Esophagus muscularis mucosa (tissue), 4 donors: ENCODE data around the gene GPR179. TPM values are rescaled to one million over a fixed set of nuclear protein-coding genes. Genes with fewer than 3 reads are reported as not detected.

Experiments used
- DNase-seq: peaks from one replicate; pipeline ENCODE4 v3.0.0-alpha.2; 2017; ENCODE audit errors: extremely low spot score
- H3K27ac ChIP-seq, 4 donors: fragments of 200-600 bp; sonication (generic); replicated peaks in 1 of 4; 1 replicate in 3 of 4; 2 replicates in 1 of 4; pipeline ENCODE4 v1.5.1; 2016 to 2019; ENCODE audit warnings: mild to moderate bottlenecking in 1 of 4
- H3K27me3 ChIP-seq, 4 donors: fragments of 200-600 bp; sonication (generic); one replicate each; pipeline versions ENCODE4 v1.5.1 to v1.6.0; 2016 to 2019
- H3K36me3 ChIP-seq, 4 donors: fragments of 200-600 bp; sonication (generic); one replicate each; pipeline ENCODE4 v1.5.1; 2016 to 2019
- H3K4me1 ChIP-seq, 4 donors: fragments of 200-600 bp; sonication (generic); one replicate each; pipeline ENCODE4 v1.5.1; 2016 to 2019
- H3K4me3 ChIP-seq, 4 donors: fragments of 200-600 bp; sonication (generic); 1 replicate in 2 of 4; 2 replicates in 2 of 4; pipeline ENCODE4 v1.5.1; 2016 to 2019; ENCODE audit warnings: mild to moderate bottlenecking in 4 of 4, moderate library complexity in 1 of 4
- H3K9me3 ChIP-seq, 4 donors: fragments of 200-600 bp; sonication (generic); 1 replicate in 3 of 4; 2 replicates in 1 of 4; pipeline ENCODE4 v1.5.1; 2016 to 2019
- EP300 ChIP-seq: sonication (generic); formaldehyde crosslinking; IDR thresholded peaks from one replicate; pipeline ENCODE4 v1.6.1; 2017; ENCODE audit warnings: antibody characterized with exemption
- POLR2A ChIP-seq: fragments of 450-650 bp; IDR thresholded peaks from one replicate; pipeline ENCODE4 v1.6.1; 2017; ENCODE audit warnings: antibody characterized with exemption, moderate library complexity, mild to moderate bottlenecking, low read depth
- POLR2AphosphoS5 ChIP-seq, 2 donors: sonication (generic); formaldehyde crosslinking; IDR thresholded peaks; one replicate each; pipeline ENCODE4 v1.6.1; 2017; ENCODE audit warnings: antibody characterized with exemption in 2 of 2
- WGBS: methylation state at CpG from one replicate; pipeline ENCODE4 v1.1.5; 2018; 5-methylcytosine and 5-hydroxymethylcytosine counted together
- intact Hi-C: fragments of 100-400 bp; cut with DNase I; formaldehyde crosslinking; loops from one replicate; pipeline ENCODE4 v1.15.1; 2023
- total RNA-seq, 4 donors: library from RNA; depleted of rRNA; stranded (reverse); fragments of >200 nt; gene quantifications; one replicate each; pipeline versions ENCODE4 v1.1.0 to v1.2.1, GENCODE V29; 2016
- TF ChIP-seq, protein P1 (sequence below), 3 experiments: fragments of 200-600 bp in 2 of 3; fragments of 450-650 bp in 1 of 3; sonication (generic) in 2 of 3; IDR thresholded peaks; one replicate each; pipeline ENCODE4 v1.5.1; 2017 to 2019; ENCODE audit warnings: antibody characterized with exemption in 3 of 3, mild to moderate bottlenecking in 2 of 3, moderate library complexity in 1 of 3

GPR179 gene
- total RNA-seq, 4 donors from 2014 or later: under 0.01 to 0.29 TPM; not detected in 2

DNA sequence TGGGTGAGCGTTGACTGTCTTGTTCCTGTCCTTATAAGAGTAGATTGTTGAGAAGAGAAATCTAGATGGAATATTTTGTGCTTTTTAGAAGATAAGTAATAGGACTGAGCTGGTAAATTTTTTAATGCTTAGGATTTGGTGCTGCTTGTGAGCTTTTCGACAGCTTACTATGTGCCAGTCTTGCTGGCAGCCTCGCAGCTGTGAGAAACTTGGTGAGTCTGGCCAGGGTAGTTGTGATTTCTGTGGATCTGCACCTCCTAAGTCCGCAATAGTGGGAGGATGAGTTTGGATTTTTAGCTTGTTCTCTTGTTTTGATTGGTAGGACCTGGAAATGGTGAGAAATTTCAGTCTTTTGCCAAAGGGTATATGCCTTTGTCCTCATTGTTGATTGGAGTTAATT is 11.5 kb upstream of the GPR179 start:
- 85% methylated on average over 4 of the region's 4 CpGs for WGBS
- peaks cover 48 to 73% (median 71%) of the 10 kb centered on the region in 4 donors for H3K4me1 ChIP-seq
- H3K9me3 ChIP-seq: no peaks in the 10 kb centered on the region
- no peak overlapping the region for H3K4me3 ChIP-seq
- TF ChIP-seq EP300: no peak
- TF ChIP-seq, protein P1, sequence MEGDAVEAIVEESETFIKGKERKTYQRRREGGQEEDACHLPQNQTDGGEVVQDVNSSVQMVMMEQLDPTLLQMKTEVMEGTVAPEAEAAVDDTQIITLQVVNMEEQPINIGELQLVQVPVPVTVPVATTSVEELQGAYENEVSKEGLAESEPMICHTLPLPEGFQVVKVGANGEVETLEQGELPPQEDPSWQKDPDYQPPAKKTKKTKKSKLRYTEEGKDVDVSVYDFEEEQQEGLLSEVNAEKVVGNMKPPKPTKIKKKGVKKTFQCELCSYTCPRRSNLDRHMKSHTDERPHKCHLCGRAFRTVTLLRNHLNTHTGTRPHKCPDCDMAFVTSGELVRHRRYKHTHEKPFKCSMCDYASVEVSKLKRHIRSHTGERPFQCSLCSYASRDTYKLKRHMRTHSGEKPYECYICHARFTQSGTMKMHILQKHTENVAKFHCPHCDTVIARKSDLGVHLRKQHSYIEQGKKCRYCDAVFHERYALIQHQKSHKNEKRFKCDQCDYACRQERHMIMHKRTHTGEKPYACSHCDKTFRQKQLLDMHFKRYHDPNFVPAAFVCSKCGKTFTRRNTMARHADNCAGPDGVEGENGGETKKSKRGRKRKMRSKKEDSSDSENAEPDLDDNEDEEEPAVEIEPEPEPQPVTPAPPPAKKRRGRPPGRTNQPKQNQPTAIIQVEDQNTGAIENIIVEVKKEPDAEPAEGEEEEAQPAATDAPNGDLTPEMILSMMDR (IDR thresholded peaks at IDR 0.05): no peak
- no peak for TF ChIP-seq POLR2AphosphoS5 (IDR thresholded peaks at IDR 0.05)
- TF ChIP-seq POLR2A: no peak
- no peaks in the 10 kb centered on the region for H3K27me3 ChIP-seq
- H3K27ac ChIP-seq: no peak overlapping the region
- H3K36me3 ChIP-seq: no peaks in the 10 kb centered on the region
- intact Hi-C loops: loop anchor here (10.0 kb wide), 1 partner anchor 140 kb away; no protein-coding TSS in a partner anchor
- no peak for DNase-seq

DNA sequence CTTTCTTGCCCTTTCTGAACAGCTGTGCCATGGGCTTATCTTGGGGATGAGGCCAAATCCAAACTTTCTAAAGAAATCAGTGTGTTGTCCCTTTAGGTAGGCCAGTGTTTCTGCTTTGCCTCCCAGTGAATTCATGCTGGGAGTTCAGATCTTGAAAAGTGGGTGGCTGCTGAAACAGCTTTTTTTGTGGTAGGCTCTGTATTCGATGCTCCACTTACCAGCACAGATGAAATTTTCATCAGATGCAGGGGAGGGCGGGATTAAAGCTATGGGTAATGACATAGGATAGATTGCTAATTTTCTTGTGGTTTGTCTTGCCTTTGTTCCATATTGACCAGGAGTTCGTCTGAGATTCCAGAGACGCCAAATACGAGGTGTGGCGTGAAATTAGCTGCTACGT is 10.7 kb upstream of the GPR179 start:
- no peaks in the 10 kb centered on the region for H3K9me3 ChIP-seq
- H3K27ac ChIP-seq: no peak overlapping the region
- no peak for TF ChIP-seq EP300
- TF ChIP-seq POLR2AphosphoS5 (IDR thresholded peaks at IDR 0.05): no peak
- TF ChIP-seq POLR2A: no peak
- TF ChIP-seq, protein P1 (IDR thresholded peaks at IDR 0.05): no peak
- H3K36me3 ChIP-seq: no peaks in the 10 kb centered on the region
- no peaks in the 10 kb centered on the region for H3K27me3 ChIP-seq
- 86% methylated on average over 7 of the region's 7 CpGs for WGBS
- intact Hi-C loops: loop anchor here (10.0 kb wide), 1 partner anchor 140 kb away; no protein-coding TSS in a partner anchor
- peaks cover 48 to 72% (median 71%) of the 10 kb centered on the region in 4 donors for H3K4me1 ChIP-seq
- DNase-seq: no peak
- no peak overlapping the region for H3K4me3 ChIP-seq

DNA sequence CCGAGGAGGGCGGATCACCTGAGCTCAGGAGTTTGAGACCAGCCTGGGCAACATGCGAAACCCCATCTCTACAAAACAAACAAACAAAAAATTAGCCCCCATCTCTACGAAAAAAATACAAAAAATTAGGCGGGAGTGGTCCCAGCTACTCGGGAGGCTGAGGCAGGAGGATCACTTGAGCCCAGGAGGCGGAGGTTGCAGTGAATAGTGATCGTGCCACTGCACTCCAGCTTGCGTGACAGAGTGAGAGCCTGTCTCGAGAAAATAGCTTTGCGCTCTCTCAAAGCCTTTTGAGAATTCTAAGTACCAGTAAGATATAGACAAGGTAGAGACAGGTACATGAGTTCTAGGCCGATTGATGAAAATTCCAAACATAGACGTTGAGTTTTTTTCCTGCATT is 9.9 kb upstream of the GPR179 start:
- no peak for DNase-seq

DNA sequence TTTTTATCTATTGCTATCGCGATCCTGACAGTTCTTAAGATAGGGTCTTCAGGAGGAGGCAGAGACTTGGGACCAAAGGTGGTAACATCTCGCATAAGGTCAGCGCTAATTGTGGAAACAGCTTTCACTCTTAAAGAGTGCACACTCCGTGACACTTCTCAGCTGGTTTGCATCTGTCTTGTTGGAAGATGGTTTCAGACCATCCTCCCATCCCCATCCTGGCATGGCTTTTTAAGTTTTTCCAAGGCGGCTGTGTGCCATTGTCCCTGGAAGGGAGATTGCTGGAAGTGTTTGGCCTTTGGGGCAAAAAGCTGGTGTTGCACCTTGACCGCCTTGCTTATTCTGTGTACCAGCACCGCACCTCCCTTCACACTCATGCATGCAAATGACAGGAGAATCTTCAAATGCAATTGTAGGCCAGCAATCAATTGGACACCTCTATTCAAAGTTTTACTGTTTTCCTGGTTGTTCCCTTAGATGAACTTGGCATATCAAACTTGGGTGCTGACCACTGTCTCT is 9.4 kb upstream of the GPR179 start:
- WGBS: 12% methylated on average over 8 of the region's 8 CpGs
- H3K27me3 ChIP-seq: no peaks in the 10 kb centered on the region
- TF ChIP-seq POLR2AphosphoS5 (IDR thresholded peaks at IDR 0.05) (no peak), POLR2A (no peak), EP300 (no peak)
- TF ChIP-seq, protein P1 (IDR thresholded peaks at IDR 0.05): no peak
- peaks cover 38 to 63% (median 59%) of the 10 kb centered on the region in 4 donors for H3K4me1 ChIP-seq
- DNase-seq: no peak
- peak overlapping the region; percentile 84 to 99 (median 98) for H3K4me3 ChIP-seq
- H3K36me3 ChIP-seq: no peaks in the 10 kb centered on the region
- H3K9me3 ChIP-seq: no peaks in the 10 kb centered on the region
- H3K27ac ChIP-seq: peak overlapping the region; percentile 91 to 95 (median 94)
- intact Hi-C loops: loop anchor here (10.0 kb wide), 1 partner anchor 142 kb away; no protein-coding TSS in a partner anchor

More for the DNA sequence above, 9.9 kb upstream of the GPR179 start:
- Histone ChIP-seq H3K4me1 (peaks cover 42 to 69% (median 64%) of the 10 kb centered on the region in 4 donors), H3K27me3 (no peaks in the 10 kb centered on the region), H3K36me3 (no peaks in the 10 kb centered on the region), H3K27ac (peak overlapping the region in 1 of 4 donors; percentile 95), H3K4me3 (peak overlapping the region; percentile 84 to 99 (median 98)), H3K9me3 (no peaks in the 10 kb centered on the region)
- 72% methylated on average over 13 of the region's 13 CpGs for WGBS
- TF ChIP-seq EP300 (no peak), POLR2A (no peak), POLR2AphosphoS5 (IDR thresholded peaks at IDR 0.05) (no peak)
- TF ChIP-seq, protein P1 (IDR thresholded peaks at IDR 0.05): no peak
- intact Hi-C loops: loop anchor here (10.0 kb wide), 1 partner anchor 141 kb away; no protein-coding TSS in a partner anchor
